Stimulated activated memory B cell treated with anti-CD40 and anti-IgM and Interleukin-4, amounts not matched to agents 10 μg/mL and 1 μg/mL and 100 μg/mL, for 72 hours (primary cell): ENCODE data around the gene AKNA.

ENCODE experiments used
- ATAC-seq: fragments of 150-1000 bp; cut with Tn5 transposase; 2 replicates; pipeline ENCODE4 v1.10.0; 2021
- H3K27ac Mint-ChIP-seq: one replicate; pipeline ENCODE4 v1.8.0; 2022; ENCODE audit warnings: mild to moderate bottlenecking, mixed read lengths
- H3K27me3 Mint-ChIP-seq: one replicate; pipeline ENCODE4 v1.8.0; 2022; ENCODE audit warnings: mixed read lengths
- H3K36me3 Mint-ChIP-seq: one replicate; pipeline ENCODE4 v1.8.0; 2022; ENCODE audit warnings: mixed read lengths
- H3K4me1 Mint-ChIP-seq: one replicate; pipeline ENCODE4 v1.8.0; 2022; ENCODE audit warnings: mixed read lengths
- H3K4me3 Mint-ChIP-seq: one replicate; pipeline ENCODE4 v1.8.0; 2022; ENCODE audit warnings: mild to moderate bottlenecking, moderate library complexity, mixed read lengths
- H3K9me3 Mint-ChIP-seq: one replicate; pipeline ENCODE4 v1.8.0; 2022; ENCODE audit warnings: mixed read lengths

The AKNA gene

GRCh38 chr9:114387680-114388356 is at the start of gene AKNA:
Gene AKNA (minus strand): TSS chr9:114387982. CDS start chr9:114381333, 6,649 bp downstream.
- peaks cover 80% of the 10 kb centered on the region for H3K4me1 Mint-ChIP-seq
- ATAC-seq: peak; percentile 59
- H3K27me3 Mint-ChIP-seq: no peaks in the 10 kb centered on the region
- peak within 1 kb of the TSS; percentile 99 for H3K4me3 Mint-ChIP-seq
- H3K9me3 Mint-ChIP-seq: no peaks in the 10 kb centered on the region
- peaks cover 64% of the 10 kb centered on the region for H3K36me3 Mint-ChIP-seq
- H3K27ac Mint-ChIP-seq: peak within 1 kb of the TSS; percentile 92

- Mint-ChIP-seq H3K27ac (no peak overlapping the region), H3K9me3 (no peaks in the 10 kb centered on the region), H3K4me3 (no peak overlapping the region), H3K36me3 (peaks cover under 1% of the 10 kb centered on the region), H3K4me1 (no peaks in the 10 kb centered on the region), H3K27me3 (no peaks in the 10 kb centered on the region)
- no peak for ATAC-seq
Observed at GRCh38 chr9:114437401-114437893, 49.7 kb upstream of the AKNA start.

GRCh38 chr9:114434878-114435311 is 47.1 kb upstream of the AKNA start:
- Mint-ChIP-seq H3K27me3 (no peaks in the 10 kb centered on the region), H3K9me3 (no peaks in the 10 kb centered on the region), H3K4me1 (peaks cover 1% of the 10 kb centered on the region), H3K36me3 (peaks cover 8% of the 10 kb centered on the region), H3K27ac (no peak overlapping the region), H3K4me3 (no peak overlapping the region)
- peak; percentile 57 for ATAC-seq

GRCh38 chr9:114433720-114434255 is 46.0 kb upstream of the AKNA start:
- Mint-ChIP-seq H3K36me3 (peaks cover 8% of the 10 kb centered on the region), H3K27ac (no peak overlapping the region), H3K4me3 (no peak overlapping the region)

GRCh38 chr9:114433086-114433485 is 45.3 kb upstream of the AKNA start:
- Mint-ChIP-seq H3K27me3 (no peaks in the 10 kb centered on the region), H3K36me3 (peaks cover 8% of the 10 kb centered on the region), H3K27ac (no peak overlapping the region), H3K9me3 (no peaks in the 10 kb centered on the region), H3K4me1 (peaks cover 5% of the 10 kb centered on the region), H3K4me3 (no peak overlapping the region)
- ATAC-seq: no peak

More at GRCh38 chr9:114433720-114434255, 46.0 kb upstream of the AKNA start:
- no peak for ATAC-seq
- Mint-ChIP-seq H3K4me1 (peaks cover 5% of the 10 kb centered on the region), H3K27me3 (no peaks in the 10 kb centered on the region), H3K9me3 (no peaks in the 10 kb centered on the region)

GRCh38 chr9:114432323-114433067 is 44.7 kb upstream of the AKNA start:
- ATAC-seq: no peak
- no peak overlapping the region for H3K4me3 Mint-ChIP-seq
- no peaks in the 10 kb centered on the region for H3K9me3 Mint-ChIP-seq
- no peaks in the 10 kb centered on the region for H3K27me3 Mint-ChIP-seq
- peaks cover 5% of the 10 kb centered on the region for H3K4me1 Mint-ChIP-seq
- H3K27ac Mint-ChIP-seq: no peak overlapping the region
- peaks cover 8% of the 10 kb centered on the region for H3K36me3 Mint-ChIP-seq

- peaks cover 5% of the 10 kb centered on the region for H3K4me1 Mint-ChIP-seq
- H3K4me3 Mint-ChIP-seq: no peak overlapping the region
- H3K27me3 Mint-ChIP-seq: no peaks in the 10 kb centered on the region
- H3K36me3 Mint-ChIP-seq: peaks cover 8% of the 10 kb centered on the region
- ATAC-seq: no peak
- no peaks in the 10 kb centered on the region for H3K9me3 Mint-ChIP-seq
- no peak overlapping the region for H3K27ac Mint-ChIP-seq
Observed at GRCh38 chr9:114431770-114432169, 44.0 kb upstream of the AKNA start.

GRCh38 chr9:114431003-114431402 is 43.2 kb upstream of the AKNA start:
- Mint-ChIP-seq H3K27ac (no peak overlapping the region), H3K4me1 (peaks cover 5% of the 10 kb centered on the region), H3K27me3 (no peaks in the 10 kb centered on the region), H3K36me3 (peaks cover 8% of the 10 kb centered on the region), H3K4me3 (no peak overlapping the region), H3K9me3 (no peaks in the 10 kb centered on the region)
- no peak for ATAC-seq

GRCh38 chr9:114430457-114430856 is 42.7 kb upstream of the AKNA start:
- Mint-ChIP-seq H3K27ac (no peak overlapping the region), H3K27me3 (no peaks in the 10 kb centered on the region), H3K4me3 (no peak overlapping the region), H3K4me1 (peaks cover 5% of the 10 kb centered on the region), H3K36me3 (peaks cover 8% of the 10 kb centered on the region), H3K9me3 (no peaks in the 10 kb centered on the region)
- ATAC-seq: no peak

GRCh38 chr9:114429488-114429887 is 41.7 kb upstream of the AKNA start:
- peaks cover 5% of the 10 kb centered on the region for H3K4me1 Mint-ChIP-seq
- peaks cover 15% of the 10 kb centered on the region for H3K36me3 Mint-ChIP-seq
- no peak overlapping the region for H3K27ac Mint-ChIP-seq
- no peak for ATAC-seq
- no peaks in the 10 kb centered on the region for H3K27me3 Mint-ChIP-seq
- no peak overlapping the region for H3K4me3 Mint-ChIP-seq
- H3K9me3 Mint-ChIP-seq: no peaks in the 10 kb centered on the region

GRCh38 chr9:114428466-114428865 is 40.7 kb upstream of the AKNA start:
- no peak overlapping the region for H3K4me3 Mint-ChIP-seq
- H3K27ac Mint-ChIP-seq: no peak overlapping the region
- peaks cover 25% of the 10 kb centered on the region for H3K36me3 Mint-ChIP-seq
- peaks cover 5% of the 10 kb centered on the region for H3K4me1 Mint-ChIP-seq
- no peak for ATAC-seq
- H3K27me3 Mint-ChIP-seq: no peaks in the 10 kb centered on the region
- H3K9me3 Mint-ChIP-seq: no peaks in the 10 kb centered on the region

- Mint-ChIP-seq H3K4me3 (no peak overlapping the region), H3K27ac (no peak overlapping the region), H3K9me3 (no peaks in the 10 kb centered on the region), H3K27me3 (no peaks in the 10 kb centered on the region), H3K4me1 (peaks cover 5% of the 10 kb centered on the region), H3K36me3 (peaks cover 33% of the 10 kb centered on the region)
- ATAC-seq: no peak
Observed at GRCh38 chr9:114427644-114428043, 39.9 kb upstream of the AKNA start.

GRCh38 chr9:114426046-114426948 is 38.5 kb upstream of the AKNA start:
- Mint-ChIP-seq H3K36me3 (peaks cover 33% of the 10 kb centered on the region), H3K27ac (no peak overlapping the region), H3K4me3 (no peak overlapping the region), H3K4me1 (peaks cover 5% of the 10 kb centered on the region), H3K9me3 (no peaks in the 10 kb centered on the region), H3K27me3 (no peaks in the 10 kb centered on the region)
- ATAC-seq: no peak

GRCh38 chr9:114425126-114425525 is 37.3 kb upstream of the AKNA start:
- Mint-ChIP-seq H3K4me1 (peaks cover 5% of the 10 kb centered on the region), H3K9me3 (no peaks in the 10 kb centered on the region), H3K36me3 (peaks cover 31% of the 10 kb centered on the region), H3K27me3 (no peaks in the 10 kb centered on the region), H3K4me3 (no peak overlapping the region), H3K27ac (no peak overlapping the region)
- no peak for ATAC-seq

GRCh38 chr9:114424126-114424525 is 36.3 kb upstream of the AKNA start:
- no peaks in the 10 kb centered on the region for H3K9me3 Mint-ChIP-seq
- no peaks in the 10 kb centered on the region for H3K27me3 Mint-ChIP-seq
- H3K4me3 Mint-ChIP-seq: no peak overlapping the region
- no peaks in the 10 kb centered on the region for H3K4me1 Mint-ChIP-seq
- H3K36me3 Mint-ChIP-seq: peaks cover 39% of the 10 kb centered on the region
- H3K27ac Mint-ChIP-seq: no peak overlapping the region
- ATAC-seq: no peak
